Gastroesophageal sphincter (tissue), 4 donors: Measurements from ENCODE around the gene IDUA. TPM values are rescaled to one million over a fixed set of nuclear protein-coding genes. Genes with fewer than 3 reads are reported as not detected.
A peak's percentile ranks its signal among the peaks of the same experiment; 100 is the strongest.
"Not testable (repeated sequence)": the region's sequence is repeated elsewhere in the genome, so short reads cannot be mapped to it uniquely, and the experiment has no call there.

ENCODE experiments used
- ATAC-seq: fragments of 150-250 bp; one replicate; pipeline ENCODE4 v1.9.1; 2016; ENCODE audit warnings: mild to moderate bottlenecking, moderate library complexity
- H3K27ac ChIP-seq, 4 donors: fragments of 200-600 bp; sonication (generic) in 3 of 4; 1 replicate in 3 of 4; 2 replicates in 1 of 4; pipeline ENCODE4 v1.5.1; 2016 to 2019
- H3K27me3 ChIP-seq: fragments of 200-600 bp; sonication (generic); one replicate; pipeline ENCODE4 v1.5.1; 2019
- H3K36me3 ChIP-seq, 2 donors: fragments of 200-600 bp; sonication (generic); one replicate each; pipeline ENCODE4 v1.5.1; 2019; ENCODE audit warnings: control low read depth in 1 of 2
- H3K4me1 ChIP-seq, 3 donors: fragments of 200-600 bp; sonication (generic); 1 replicate in 2 of 3; 2 replicates in 1 of 3; pipeline ENCODE4 v1.5.1; 2016 to 2019; ENCODE audit warnings: control low read depth in 2 of 3
- H3K4me3 ChIP-seq, 2 donors: fragments of 200-600 bp; sonication (generic); one replicate each; pipeline ENCODE4 v1.5.1; 2019; ENCODE audit warnings: mild to moderate bottlenecking in 1 of 2, moderate library complexity in 1 of 2
- H3K9me3 ChIP-seq, 3 donors: fragments of 200-600 bp; sonication (generic); one replicate each; pipeline ENCODE4 v1.5.1; 2017 to 2019; ENCODE audit warnings: control low read depth in 2 of 3
- EP300 ChIP-seq: sonication (generic); formaldehyde crosslinking; IDR thresholded peaks from one replicate; pipeline ENCODE4 v1.6.1; 2017; ENCODE audit warnings: antibody characterized with exemption, mild to moderate bottlenecking
- POLR2A ChIP-seq, 2 donors: fragments of 450-650 bp; IDR thresholded peaks; one replicate each; pipeline ENCODE4 v1.6.1; 2017; ENCODE audit warnings: antibody characterized with exemption in 2 of 2, mild to moderate bottlenecking in 2 of 2, moderate library complexity in 1 of 2
- POLR2AphosphoS5 ChIP-seq: sonication (generic); formaldehyde crosslinking; IDR thresholded peaks from one replicate; pipeline ENCODE4 v1.6.1; 2017; ENCODE audit warnings: antibody characterized with exemption
- WGBS, 2 donors: methylation state at CpG; one replicate each; pipeline ENCODE4 v1.1.5; 2018; ENCODE audit warnings: low coverage in 1 of 2; 5-methylcytosine and 5-hydroxymethylcytosine counted together
- total RNA-seq, 4 donors: library from RNA; depleted of rRNA; stranded (reverse); fragments of >200 nt; gene quantifications; one replicate each; pipeline ENCODE4 v1.1.0, GENCODE V29; 2016
- TF ChIP-seq, protein P1 (sequence below), 4 experiments: fragments of 200-600 bp in 2 of 4; fragments of 450-650 bp in 2 of 4; sonication (generic) in 1 of 4; IDR thresholded peaks; one replicate each; pipeline ENCODE4 v1.5.1; 2017 to 2019; ENCODE audit warnings: antibody characterized with exemption in 4 of 4, mild to moderate bottlenecking in 2 of 4, moderate library complexity in 2 of 4

Gene IDUA
- total RNA-seq: 10 to 100 TPM in 2 of 4 donors, 1 to 10 TPM in 2; 4.6 to 15.1 (median 12.2) TPM

DNA sequence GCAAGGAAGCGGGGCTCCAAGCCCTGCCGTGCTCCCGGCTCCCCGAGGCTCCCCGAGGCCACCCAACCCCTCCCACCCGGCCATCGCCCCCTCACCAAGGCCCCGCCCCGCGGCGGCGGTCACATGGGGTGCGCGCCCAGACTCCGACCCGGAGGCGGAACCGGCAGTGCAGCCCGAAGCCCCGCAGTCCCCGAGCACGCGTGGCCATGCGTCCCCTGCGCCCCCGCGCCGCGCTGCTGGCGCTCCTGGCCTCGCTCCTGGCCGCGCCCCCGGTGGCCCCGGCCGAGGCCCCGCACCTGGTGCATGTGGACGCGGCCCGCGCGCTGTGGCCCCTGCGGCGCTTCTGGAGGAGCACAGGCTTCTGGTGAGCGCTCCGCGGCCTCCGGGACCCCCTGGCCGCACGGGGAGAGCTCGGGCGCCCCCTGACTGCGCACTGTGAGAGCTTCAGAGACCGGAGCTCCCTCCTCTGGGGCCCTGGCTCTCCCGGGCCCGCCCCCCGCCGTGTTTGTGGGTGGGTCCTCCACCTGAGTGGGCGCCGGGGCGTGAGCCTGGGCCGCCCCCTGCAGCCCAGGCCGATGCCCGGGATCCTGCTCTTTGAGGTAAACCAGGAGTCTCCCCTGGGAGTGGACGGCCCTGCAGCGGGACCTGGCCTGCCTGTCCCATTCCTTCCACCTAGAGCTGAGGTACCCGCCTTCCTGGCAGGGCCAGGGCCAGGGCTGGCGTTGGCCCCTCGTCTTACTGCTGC is at the start of gene IDUA:
Gene IDUA, plus strand, starts transcription at position 166 of the 745 bp plus-strand sequence. Its CDS starts 41 bp downstream, at position 207.
- peak; percentile 88 for ATAC-seq
- H3K27ac ChIP-seq: peak within 1 kb of the TSS in 3 of 4 donors; percentile 64 to 82 (median 77)
- peaks cover 0 to 31% of the 10 kb centered on the region in 2 donors for H3K36me3 ChIP-seq
- H3K27me3 ChIP-seq: no peaks in the 10 kb centered on the region
- H3K4me3 ChIP-seq: peak within 1 kb of the TSS; percentile 56 to 94
- 0% methylated on average over 3 of the region's 69 CpGs; no CpG with 5 or more reads in 1 of the 2 donors for WGBS, 2 donors
- H3K9me3 ChIP-seq: no peaks in the 10 kb centered on the region
- TF ChIP-seq POLR2AphosphoS5: peak; percentile 8
- TF ChIP-seq, protein P1, sequence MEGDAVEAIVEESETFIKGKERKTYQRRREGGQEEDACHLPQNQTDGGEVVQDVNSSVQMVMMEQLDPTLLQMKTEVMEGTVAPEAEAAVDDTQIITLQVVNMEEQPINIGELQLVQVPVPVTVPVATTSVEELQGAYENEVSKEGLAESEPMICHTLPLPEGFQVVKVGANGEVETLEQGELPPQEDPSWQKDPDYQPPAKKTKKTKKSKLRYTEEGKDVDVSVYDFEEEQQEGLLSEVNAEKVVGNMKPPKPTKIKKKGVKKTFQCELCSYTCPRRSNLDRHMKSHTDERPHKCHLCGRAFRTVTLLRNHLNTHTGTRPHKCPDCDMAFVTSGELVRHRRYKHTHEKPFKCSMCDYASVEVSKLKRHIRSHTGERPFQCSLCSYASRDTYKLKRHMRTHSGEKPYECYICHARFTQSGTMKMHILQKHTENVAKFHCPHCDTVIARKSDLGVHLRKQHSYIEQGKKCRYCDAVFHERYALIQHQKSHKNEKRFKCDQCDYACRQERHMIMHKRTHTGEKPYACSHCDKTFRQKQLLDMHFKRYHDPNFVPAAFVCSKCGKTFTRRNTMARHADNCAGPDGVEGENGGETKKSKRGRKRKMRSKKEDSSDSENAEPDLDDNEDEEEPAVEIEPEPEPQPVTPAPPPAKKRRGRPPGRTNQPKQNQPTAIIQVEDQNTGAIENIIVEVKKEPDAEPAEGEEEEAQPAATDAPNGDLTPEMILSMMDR (IDR thresholded peaks at IDR 0.05): peak in 3 of 4 experiments; percentile 29 to 63 (median 34)
- no peak for TF ChIP-seq EP300
- TF ChIP-seq POLR2A (IDR thresholded peaks at IDR 0.05): peak in 1 of 2 donors; percentile 36
- peaks cover 0 to 37% (median 24%) of the 10 kb centered on the region in 3 donors for H3K4me1 ChIP-seq

DNA sequence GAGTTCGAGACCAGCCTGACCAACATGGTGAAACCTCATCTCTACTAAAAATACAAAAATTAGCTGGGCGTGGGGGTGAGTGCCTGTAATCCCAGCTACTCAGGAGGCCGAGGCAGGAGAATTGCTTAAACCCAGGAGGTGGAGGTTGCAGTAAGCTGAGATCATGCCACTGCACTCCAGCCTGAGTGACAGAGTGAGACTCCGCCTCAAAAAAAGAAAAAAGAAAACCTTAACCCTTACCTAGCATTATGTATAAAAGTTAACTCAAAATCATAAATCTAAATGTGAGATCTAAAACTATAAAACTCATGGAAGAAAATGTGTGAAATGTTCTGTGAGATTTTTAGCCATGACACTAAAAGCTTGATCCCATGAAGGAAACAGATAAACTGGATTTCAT is 47.3 kb upstream of the IDUA start:
- peaks cover 0 to 19% of the 10 kb centered on the region in 2 donors for H3K36me3 ChIP-seq
- H3K4me3 ChIP-seq: not testable (repeated sequence)
- 58 to 83% methylated on average over 2 of the region's 4 CpGs for WGBS, 2 donors

DNA sequence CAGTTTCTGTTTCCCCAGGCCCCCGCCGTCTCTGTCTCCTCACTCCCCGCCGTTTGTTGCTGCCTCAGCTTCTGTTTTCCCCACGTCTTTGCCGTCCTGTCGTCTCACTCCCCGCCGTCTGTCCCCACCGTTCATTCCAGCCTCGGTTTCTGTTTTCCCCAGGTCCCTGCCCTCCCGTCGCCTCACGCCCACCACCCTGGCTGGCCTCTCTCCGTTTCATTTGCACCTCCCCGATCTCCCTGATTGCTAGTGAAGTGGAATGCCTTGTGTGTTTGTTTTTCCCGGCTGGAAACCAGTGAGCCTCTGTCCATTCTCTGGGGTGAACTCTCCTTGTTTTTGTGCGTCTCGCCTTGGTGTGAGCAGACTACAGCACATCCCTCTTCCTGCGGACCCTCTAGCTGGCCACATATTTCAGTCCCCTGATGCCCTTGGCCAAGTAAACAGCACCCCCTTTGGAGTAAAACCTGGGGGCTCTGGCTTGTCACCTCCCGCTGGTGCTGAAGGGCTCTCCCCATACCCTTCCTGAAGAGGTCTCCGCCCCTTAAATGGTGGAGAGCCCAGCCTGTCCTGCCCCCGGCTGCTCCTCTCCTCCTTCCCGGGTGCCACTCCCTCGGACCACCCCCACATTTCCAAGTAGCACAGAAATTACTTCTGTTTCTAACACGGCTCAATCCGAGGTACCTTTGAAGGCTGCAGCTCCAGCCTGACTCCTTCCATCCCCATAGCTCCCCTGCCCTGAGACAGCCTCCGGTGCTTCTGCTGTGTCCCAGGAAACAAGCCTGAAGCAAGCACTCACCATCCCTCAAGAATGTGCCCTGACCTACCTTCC is 41.4 kb upstream of the IDUA start:
- TF ChIP-seq, protein P1 (IDR thresholded peaks at IDR 0.05): no peak
- no peak for TF ChIP-seq POLR2A (IDR thresholded peaks at IDR 0.05)
- TF ChIP-seq EP300: no peak
- no peak for TF ChIP-seq POLR2AphosphoS5
- H3K27ac ChIP-seq: no peak overlapping the region
- ATAC-seq: no peak
- no peak overlapping the region for H3K4me3 ChIP-seq
- H3K27me3 ChIP-seq: no peaks in the 10 kb centered on the region
- H3K36me3 ChIP-seq: peaks cover 0 to 24% of the 10 kb centered on the region in 2 donors
- 63 to 68% methylated on average over 20 to 21 of the region's 28 CpGs for WGBS, 2 donors
- H3K9me3 ChIP-seq: no peaks in the 10 kb centered on the region
- H3K4me1 ChIP-seq: peaks cover 0 to 12% (median 0%) of the 10 kb centered on the region in 3 donors

More for the DNA sequence above, 47.3 kb upstream of the IDUA start:
- not testable (repeated sequence) for H3K27me3 ChIP-seq, ATAC-seq, H3K27ac ChIP-seq, H3K4me1 ChIP-seq, H3K9me3 ChIP-seq

DNA sequence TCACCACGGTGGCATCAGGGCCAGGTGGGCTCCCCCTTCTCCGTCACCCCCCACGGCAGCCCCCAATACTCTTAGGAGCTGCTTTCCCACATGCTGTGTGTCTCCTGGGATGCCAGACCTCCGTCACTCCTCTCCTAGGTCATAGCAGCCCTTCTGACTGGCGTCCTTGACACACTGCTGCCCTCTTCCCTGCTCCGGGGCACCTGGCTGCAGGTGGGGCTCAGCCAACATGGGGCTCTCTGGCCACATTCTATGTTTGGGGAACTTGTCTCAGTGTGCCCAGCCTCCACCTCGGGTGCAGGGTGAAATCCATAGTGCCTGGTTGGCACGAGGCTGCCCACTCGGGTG is 40.8 kb upstream of the IDUA start:
- no peak for ATAC-seq
- Histone ChIP-seq H3K36me3 (peaks cover 0 to 29% of the 10 kb centered on the region in 2 donors), H3K27ac (no peak overlapping the region), H3K4me3 (no peak overlapping the region), H3K4me1 (peaks cover 0 to 12% (median 0%) of the 10 kb centered on the region in 3 donors), H3K27me3 (no peaks in the 10 kb centered on the region), H3K9me3 (no peaks in the 10 kb centered on the region)
- WGBS, 2 donors: 70 to 72% methylated on average over 4 to 5 of the region's 9 CpGs
- no peak for TF ChIP-seq EP300
- no peak for TF ChIP-seq POLR2A (IDR thresholded peaks at IDR 0.05)

DNA sequence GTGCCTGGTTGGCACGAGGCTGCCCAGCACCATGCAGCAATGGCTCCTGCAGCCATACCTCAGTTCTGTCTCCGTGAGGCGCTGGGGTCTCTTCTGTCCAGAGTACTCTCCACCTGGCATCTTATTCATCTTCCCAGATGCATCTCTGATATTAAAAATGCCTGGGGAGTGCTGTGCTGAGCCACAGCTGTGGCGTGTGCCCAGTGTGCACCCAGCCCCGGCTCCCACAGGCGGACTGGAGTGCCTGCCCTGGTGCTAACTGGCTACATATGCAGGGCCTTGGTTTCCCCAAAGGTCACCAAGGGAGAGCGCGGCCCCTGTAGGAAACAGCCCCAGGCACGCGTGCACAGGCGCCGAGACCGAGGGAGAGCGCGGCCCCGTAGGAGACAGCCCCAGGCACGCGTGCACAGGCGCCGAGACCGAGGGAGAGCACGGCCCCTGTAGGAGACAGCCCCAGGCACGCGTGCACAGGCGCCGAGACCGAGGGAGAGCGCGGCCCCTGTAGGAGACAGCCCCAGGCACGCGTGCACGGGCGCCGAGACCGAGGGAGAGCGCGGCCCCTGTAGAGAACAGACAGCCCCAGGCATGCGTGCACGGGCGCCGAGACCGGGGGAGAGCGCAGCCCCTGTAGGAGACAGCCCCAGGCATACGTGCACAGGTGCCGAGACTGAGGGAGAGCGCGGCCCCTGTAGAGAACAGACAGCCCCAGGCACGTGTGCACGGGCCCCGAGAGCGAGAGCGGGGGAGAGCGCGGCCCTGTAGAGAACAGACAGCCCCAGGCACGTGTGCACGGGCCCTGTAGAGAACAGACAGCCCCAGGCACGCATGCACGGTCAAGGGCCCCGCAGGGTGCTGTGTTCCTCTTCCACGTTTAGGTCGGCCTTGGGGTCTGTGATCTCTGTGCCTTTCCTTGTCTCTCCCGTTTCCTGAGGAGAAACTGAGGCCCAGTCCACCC is 40.0 kb upstream of the IDUA start:
- WGBS, 2 donors: 67% methylated on average over 22 of the region's 62 CpGs; no CpG with 5 or more reads in 1 of the 2 donors
- no peak overlapping the region for H3K27ac ChIP-seq
- no peaks in the 10 kb centered on the region for H3K27me3 ChIP-seq
- ATAC-seq: no peak
- TF ChIP-seq, protein P1 (IDR thresholded peaks at IDR 0.05): no peak
- TF ChIP-seq POLR2AphosphoS5 (no peak), POLR2A (IDR thresholded peaks at IDR 0.05) (no peak), EP300 (no peak)
- no peak overlapping the region for H3K4me3 ChIP-seq
- H3K4me1 ChIP-seq: peaks cover 0 to 12% (median 0%) of the 10 kb centered on the region in 3 donors
- H3K9me3 ChIP-seq: no peaks in the 10 kb centered on the region
- peaks cover 0 to 36% of the 10 kb centered on the region in 2 donors for H3K36me3 ChIP-seq
